CD14-positive monocyte (primary cell): Measurements from ENCODE around the gene SLCO2B1. TPM values are rescaled to one million over a fixed set of nuclear protein-coding genes. Genes with fewer than 3 reads are reported as not detected.

Source experiments
- DNase-seq, 3 donors: peaks; one replicate each; pipeline ENCODE4 v3.0.0-alpha.2; 2011 to 2022
- H2AFZ ChIP-seq: 2 replicates; pipeline ENCODE4 v1.6.0; 2012; ENCODE audit warnings: mild to moderate bottlenecking, low read depth, low read length, inconsistent platforms; ENCODE audit not compliant: insufficient read depth, poor library complexity, severe bottlenecking
- H3K27ac ChIP-seq, 2 donors: 1 replicate in 1 of 2; 2 replicates in 1 of 2; pipeline ENCODE4 v1.5.1; 2012 to 2013; ENCODE audit warnings: low read length in 2 of 2, control low read depth in 1 of 2, inconsistent platforms in 1 of 2, low read depth in 1 of 2, mild to moderate bottlenecking in 1 of 2
- H3K27me3 ChIP-seq, 2 donors: one replicate each; pipeline versions ENCODE4 v1.6.0 to v1.6.1; 2011 to 2013; ENCODE audit warnings: low read length in 2 of 2; ENCODE audit not compliant: control insufficient read depth in 2 of 2, insufficient read depth in 2 of 2
- H3K36me3 ChIP-seq, 2 donors: replicated peaks in 1 of 2; 1 replicate in 1 of 2; 2 replicates in 1 of 2; pipeline versions ENCODE4 v1.5.1 to v1.6.1; 2012 to 2013; ENCODE audit warnings: low read length in 2 of 2, control low read depth in 1 of 2, inconsistent platforms in 1 of 2, mild to moderate bottlenecking in 1 of 2; ENCODE audit not compliant: insufficient read depth in 2 of 2, control insufficient read depth in 1 of 2
- H3K4me1 ChIP-seq, 2 donors: 1 replicate in 1 of 2; 2 replicates in 1 of 2; pipeline versions ENCODE4 v1.5.1 to v1.6.1; 2012 to 2013; ENCODE audit warnings: low read length in 2 of 2, control low read depth in 1 of 2, inconsistent platforms in 1 of 2, mild to moderate bottlenecking in 1 of 2, moderate library complexity in 1 of 2; ENCODE audit not compliant: insufficient read depth in 2 of 2, control insufficient read depth in 1 of 2
- H3K4me2 ChIP-seq: replicated peaks from 2 replicates; pipeline ENCODE3; 2012; ENCODE audit warnings: low read length, moderate library complexity, mild to moderate bottlenecking; ENCODE audit not compliant: poor library complexity, severe bottlenecking; ENCODE audit errors: extremely low read depth
- H3K4me3 ChIP-seq, 3 experiments: fragments of 200-600 bp in 1 of 3; sonication (generic) in 1 of 3; replicated peaks in 1 of 3; 1 replicate in 2 of 3; 2 replicates in 1 of 3; pipeline ENCODE4 v1.5.1; 2011 to 2013; ENCODE audit warnings: low read length in 3 of 3, mild to moderate bottlenecking in 3 of 3, control low read depth in 2 of 3, low read depth in 2 of 3, inconsistent platforms in 1 of 3, moderate library complexity in 1 of 3
- H3K79me2 ChIP-seq: 2 replicates; pipeline ENCODE4 v1.6.0; 2012; ENCODE audit warnings: mild to moderate bottlenecking, control low read depth, inconsistent platforms, low read length, moderate library complexity; ENCODE audit not compliant: insufficient read depth
- H3K9ac ChIP-seq: 2 replicates; pipeline ENCODE4 v1.6.0; 2017; ENCODE audit warnings: low read length, mild to moderate bottlenecking; ENCODE audit not compliant: insufficient read depth, poor library complexity, severe bottlenecking
- H3K9me3 ChIP-seq, 2 donors: replicated peaks in 1 of 2; 1 replicate in 1 of 2; 2 replicates in 1 of 2; pipeline versions ENCODE4 v1.5.1 to v1.6.1; 2012 to 2013; ENCODE audit warnings: low read length in 2 of 2, control low read depth in 1 of 2; ENCODE audit not compliant: control insufficient read depth in 1 of 2, insufficient read depth in 1 of 2
- H4K20me1 ChIP-seq: 2 replicates; pipeline ENCODE4 v1.6.0; 2012; ENCODE audit warnings: mild to moderate bottlenecking, low read length, control low read depth, moderate library complexity; ENCODE audit not compliant: insufficient read depth
- H3K27ac Mint-ChIP-seq, 7 donors: one replicate each; pipeline ENCODE4 v1.8.0; 2020; ENCODE audit warnings: mild to moderate bottlenecking in 7 of 7, mixed read lengths in 7 of 7, moderate library complexity in 6 of 7, inconsistent platforms in 2 of 7
- H3K27me3 Mint-ChIP-seq, 3 donors: one replicate each; pipeline ENCODE4 v1.8.0; 2021 to 2022; ENCODE audit warnings: low read depth in 3 of 3, mild to moderate bottlenecking in 3 of 3, mixed read lengths in 3 of 3, moderate library complexity in 3 of 3, inconsistent platforms in 1 of 3
- H3K36me3 Mint-ChIP-seq, 2 donors: one replicate each; pipeline ENCODE4 v1.8.0; 2020; ENCODE audit warnings: mixed read lengths in 2 of 2, inconsistent platforms in 1 of 2, mild to moderate bottlenecking in 1 of 2
- H3K4me1 Mint-ChIP-seq: one replicate; pipeline ENCODE4 v1.8.0; 2020; ENCODE audit warnings: mild to moderate bottlenecking, mixed read lengths
- H3K4me3 Mint-ChIP-seq, 2 donors: one replicate each; pipeline ENCODE4 v1.8.0; 2020; ENCODE audit warnings: mild to moderate bottlenecking in 2 of 2, mixed read lengths in 2 of 2, moderate library complexity in 1 of 2
- H3K9me3 Mint-ChIP-seq, 7 donors: one replicate each; pipeline ENCODE4 v1.8.0; 2020 to 2022; ENCODE audit warnings: mixed read lengths in 7 of 7, mild to moderate bottlenecking in 6 of 7, moderate library complexity in 6 of 7, inconsistent platforms in 2 of 7
- WGBS: methylation state at CpG from one replicate; pipeline ENCODE4 v1.1.5; 2013; ENCODE audit warnings: missing lambda C conversion rate; ENCODE audit not compliant: insufficient coverage; 5-methylcytosine and 5-hydroxymethylcytosine counted together
- intact Hi-C, 2 donors: fragments of 100-400 bp; cut with micrococcal nuclease; formaldehyde crosslinking; loops; one replicate each; pipeline versions ENCODE4 v1.15.0 to v1.15.1; 2023
- polyA plus RNA-seq, 3 donors: library from polyadenylated mRNA; depleted of rRNA in 1 of 3; unstranded in 2 of 3; stranded (reverse) in 1 of 3; fragments of 300-500 nt in 2 of 3; fragments of >200 nt in 1 of 3; fragmentation: Illumina TruSeq in 2 of 3; gene quantifications; 1 replicate in 2 of 3; 2 replicates in 1 of 3; pipeline ENCODE4 v1.2.3, GENCODE V29; 2012 to 2021
- TF ChIP-seq, protein P1 (sequence below): fragments of 200-600 bp; IDR thresholded peaks from one replicate; pipeline ENCODE4 v1.8.0; 2022; ENCODE audit warnings: antibody characterized with exemption, mild to moderate bottlenecking

Gene SLCO2B1
- polyA plus RNA-seq, 3 donors = 0.13 to 0.47 TPM; not detected in 1

DNA sequence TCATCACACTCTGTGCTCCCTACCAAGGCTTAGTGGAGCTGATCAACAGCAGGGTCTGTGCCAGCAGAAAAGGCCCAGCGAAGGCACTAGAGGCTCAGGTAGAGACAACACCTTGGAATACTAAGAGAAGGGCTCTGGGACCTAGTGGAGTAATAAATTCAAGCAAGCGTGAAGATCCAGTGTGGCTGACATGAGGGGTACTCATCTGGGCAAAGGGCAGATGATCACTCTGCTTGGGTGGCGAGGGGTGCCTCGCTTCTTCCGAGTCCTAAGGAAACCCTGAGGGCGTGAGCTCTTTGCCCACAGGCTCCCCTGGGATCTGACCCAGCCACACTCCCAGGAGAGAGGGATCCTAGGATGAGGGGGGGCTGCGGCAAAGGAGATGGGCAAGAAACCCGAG is 86.1 kb downstream of the SLCO2B1 start:
- Mint-ChIP-seq H3K27me3 (peaks cover 33 to 46% (median 38%) of the 10 kb centered on the region in 3 donors), H3K36me3 (no peaks in the 10 kb centered on the region), H3K9me3 (peaks cover 0 to 8% (median 7%) of the 10 kb centered on the region in 7 donors), H3K27ac (no peak overlapping the region), H3K4me3 (no peak overlapping the region), H3K4me1 (peaks cover 3% of the 10 kb centered on the region)
- TF ChIP-seq, protein P1, sequence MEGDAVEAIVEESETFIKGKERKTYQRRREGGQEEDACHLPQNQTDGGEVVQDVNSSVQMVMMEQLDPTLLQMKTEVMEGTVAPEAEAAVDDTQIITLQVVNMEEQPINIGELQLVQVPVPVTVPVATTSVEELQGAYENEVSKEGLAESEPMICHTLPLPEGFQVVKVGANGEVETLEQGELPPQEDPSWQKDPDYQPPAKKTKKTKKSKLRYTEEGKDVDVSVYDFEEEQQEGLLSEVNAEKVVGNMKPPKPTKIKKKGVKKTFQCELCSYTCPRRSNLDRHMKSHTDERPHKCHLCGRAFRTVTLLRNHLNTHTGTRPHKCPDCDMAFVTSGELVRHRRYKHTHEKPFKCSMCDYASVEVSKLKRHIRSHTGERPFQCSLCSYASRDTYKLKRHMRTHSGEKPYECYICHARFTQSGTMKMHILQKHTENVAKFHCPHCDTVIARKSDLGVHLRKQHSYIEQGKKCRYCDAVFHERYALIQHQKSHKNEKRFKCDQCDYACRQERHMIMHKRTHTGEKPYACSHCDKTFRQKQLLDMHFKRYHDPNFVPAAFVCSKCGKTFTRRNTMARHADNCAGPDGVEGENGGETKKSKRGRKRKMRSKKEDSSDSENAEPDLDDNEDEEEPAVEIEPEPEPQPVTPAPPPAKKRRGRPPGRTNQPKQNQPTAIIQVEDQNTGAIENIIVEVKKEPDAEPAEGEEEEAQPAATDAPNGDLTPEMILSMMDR = no peak
- H4K20me1 ChIP-seq = no peaks in the 10 kb centered on the region
- no peak overlapping the region for H2AFZ ChIP-seq
- DNase-seq = no peak
- H3K79me2 ChIP-seq = no peaks in the 10 kb centered on the region
- intact Hi-C loops = no loop called here
- H3K27ac ChIP-seq = no peak overlapping the region
- H3K4me3 ChIP-seq = no peak overlapping the region
- WGBS = 100% methylated on average over 5 of the region's 8 CpGs
- peaks cover 0 to 11% of the 10 kb centered on the region in 2 donors for H3K9me3 ChIP-seq
- H3K4me2 ChIP-seq = no peak overlapping the region
- peaks cover 4 to 18% of the 10 kb centered on the region in 2 donors for H3K4me1 ChIP-seq
- no peaks in the 10 kb centered on the region for H3K36me3 ChIP-seq
- H3K9ac ChIP-seq = no peak overlapping the region
- H3K27me3 ChIP-seq = peaks cover 17 to 33% of the 10 kb centered on the region in 2 donors

DNA sequence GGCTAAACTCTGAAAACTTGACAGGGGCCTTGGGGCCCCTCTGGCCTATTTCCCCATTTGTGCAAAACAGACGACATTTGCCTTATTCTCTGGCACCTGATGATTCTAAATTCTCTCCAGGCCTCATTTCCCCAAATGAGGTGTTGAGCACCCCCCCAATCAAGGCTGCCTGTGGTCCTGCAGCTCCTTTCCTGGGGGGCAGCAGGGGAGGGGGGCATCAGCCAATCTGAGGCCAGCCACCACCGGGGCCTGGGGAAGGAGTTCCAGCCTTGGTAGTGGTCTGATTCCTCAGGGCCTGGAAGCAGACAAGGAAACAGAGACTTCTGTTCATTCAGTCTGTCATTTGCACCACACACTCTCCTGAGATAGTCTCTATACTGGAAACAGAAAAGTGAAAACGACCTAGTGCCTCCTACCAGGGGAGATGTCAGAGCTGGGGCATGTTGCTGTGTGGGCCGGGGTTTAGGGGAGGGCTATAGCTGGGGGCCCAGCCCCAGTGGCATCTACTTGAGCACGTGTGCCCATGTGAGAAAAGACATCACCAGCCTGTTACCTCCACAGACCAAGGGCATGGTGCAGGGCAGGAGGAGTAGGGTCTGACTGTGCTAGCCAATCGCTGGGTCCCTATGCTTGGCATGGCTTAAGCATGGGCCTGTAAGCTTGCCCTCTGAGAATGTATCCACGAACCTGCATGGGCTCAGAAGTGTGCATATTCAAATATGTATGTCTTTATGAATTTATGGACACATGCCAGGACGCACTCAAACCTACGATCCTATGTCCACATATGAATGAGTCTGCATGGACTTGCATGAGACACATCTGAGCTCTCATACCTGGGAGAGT is 87.9 kb downstream of the SLCO2B1 start:
- Histone ChIP-seq H3K27ac (no peak overlapping the region), H3K9ac (no peak overlapping the region), H3K4me3 (no peak overlapping the region), H3K4me1 (peaks cover 8 to 22% of the 10 kb centered on the region in 2 donors), H3K36me3 (no peaks in the 10 kb centered on the region), H3K27me3 (peaks cover 30 to 50% of the 10 kb centered on the region in 2 donors), H3K4me2 (no peak overlapping the region), H3K79me2 (no peaks in the 10 kb centered on the region), H3K9me3 (peaks cover 0 to 15% of the 10 kb centered on the region in 2 donors), H2AFZ (no peak overlapping the region), H4K20me1 (no peaks in the 10 kb centered on the region)
- Mint-ChIP-seq H3K27ac (no peak overlapping the region), H3K4me3 (peak overlapping the region in 1 of 2 donors; percentile 78), H3K27me3 (peaks cover 48 to 64% (median 56%) of the 10 kb centered on the region in 3 donors), H3K9me3 (peaks cover 0 to 15% (median 9%) of the 10 kb centered on the region in 7 donors), H3K36me3 (peaks cover 4 to 6% of the 10 kb centered on the region in 2 donors), H3K4me1 (peaks cover 8% of the 10 kb centered on the region)
- DNase-seq = no peak
- intact Hi-C loops = no loop called here
- 80% methylated on average over 6 of the region's 9 CpGs for WGBS
- TF ChIP-seq, protein P1 = no peak
